Keratinocyte (primary cell): ENCODE measurements around the gene PNLIP. TPM values are rescaled to one million over a fixed set of nuclear protein-coding genes. Genes with fewer than 3 reads are reported as not detected.

Experiments used
- DNase-seq: peaks from one replicate; pipeline ENCODE4 v3.0.0-alpha.2; 2011; ENCODE audit warnings: low read depth, missing footprints, low spot score
- FAIRE-seq: peaks from 2 replicates; lab custom pipeline; 2011; peaks lifted over from hg19 to GRCh38; lab: Jason Lieb, UNC
- H2AFZ ChIP-seq: 2 replicates; pipeline ENCODE4 v1.6.0; 2012; ENCODE audit warnings: low read length, control low read depth, inconsistent platforms; ENCODE audit not compliant: control insufficient read depth
- H3K27ac ChIP-seq: 2 replicates; pipeline ENCODE4 v1.5.1; 2011; ENCODE audit warnings: low read length; ENCODE audit not compliant: control insufficient read depth, insufficient read depth
- H3K27me3 ChIP-seq: 3 replicates; pipeline ENCODE4 v1.6.0; 2011; ENCODE audit warnings: low read length; ENCODE audit not compliant: control insufficient read depth, insufficient read depth; ENCODE audit errors: extremely low read depth
- H3K36me3 ChIP-seq, 2 experiments: 2 replicates in 1 of 2; 3 replicates in 1 of 2; pipeline ENCODE4 v1.5.1; 2011; ENCODE audit warnings: low read length in 2 of 2, mild to moderate bottlenecking in 1 of 2; ENCODE audit not compliant: control insufficient read depth in 2 of 2, insufficient read depth in 2 of 2; ENCODE audit errors: extremely low read depth in 1 of 2
- H3K4me1 ChIP-seq: 3 replicates; pipeline ENCODE4 v1.5.1; 2011; ENCODE audit warnings: low read length; ENCODE audit not compliant: control insufficient read depth, insufficient read depth; ENCODE audit errors: extremely low read depth
- H3K4me2 ChIP-seq: 3 replicates; pipeline ENCODE4 v1.6.0; 2011; ENCODE audit warnings: low read depth, low read length; ENCODE audit not compliant: control insufficient read depth, insufficient read depth; ENCODE audit errors: extremely low read depth
- H3K4me3 ChIP-seq, 3 experiments: fragments of 200-600 bp in 1 of 3; sonication (generic) in 1 of 3; 2 replicates in 2 of 3; 3 replicates in 1 of 3; pipeline ENCODE4 v1.5.1; 2011 to 2016; ENCODE audit warnings: low read length in 3 of 3, mild to moderate bottlenecking in 3 of 3, control low read depth in 2 of 3, inconsistent platforms in 1 of 3, low read depth in 1 of 3, mixed read lengths in 1 of 3, mixed run types in 1 of 3, moderate library complexity in 1 of 3; ENCODE audit not compliant: control insufficient read depth in 2 of 3, insufficient read depth in 2 of 3; ENCODE audit errors: extremely low read depth in 1 of 3
- H3K79me2 ChIP-seq: 2 replicates; pipeline ENCODE4 v1.6.0; 2012; ENCODE audit warnings: low read length; ENCODE audit not compliant: control insufficient read depth, insufficient read depth
- H3K9ac ChIP-seq: 3 replicates; pipeline ENCODE4 v1.6.0; 2011; ENCODE audit warnings: low read length; ENCODE audit not compliant: control insufficient read depth, insufficient read depth; ENCODE audit errors: extremely low read depth
- H3K9me1 ChIP-seq: 3 replicates; pipeline ENCODE4 v1.6.0; 2011; ENCODE audit warnings: low read length; ENCODE audit not compliant: control insufficient read depth, insufficient read depth; ENCODE audit errors: extremely low read depth
- H3K9me3 ChIP-seq: 2 replicates; pipeline ENCODE4 v1.5.1; 2012; ENCODE audit warnings: low read depth, low read length; ENCODE audit not compliant: control insufficient read depth
- H4K20me1 ChIP-seq: 3 replicates; pipeline ENCODE4 v1.6.0; 2011; ENCODE audit warnings: low read length; ENCODE audit not compliant: control insufficient read depth, insufficient read depth; ENCODE audit errors: extremely low read depth
- CTCF ChIP-seq, 3 experiments: IDR thresholded peaks in 1 of 3; conservative IDR thresholded peaks in 1 of 3; optimal IDR thresholded peaks in 1 of 3; 2 replicates in 2 of 3; 3 replicates in 1 of 3; pipeline versions ENCODE3 to v1.5.1; 2011; ENCODE audit warnings: low read length in 3 of 3, mild to moderate bottlenecking in 3 of 3, moderate library complexity in 2 of 3, control low read depth in 1 of 3, inconsistent platforms in 1 of 3; ENCODE audit not compliant: insufficient read depth in 2 of 3; ENCODE audit errors: extremely low read depth in 1 of 3
- EZH2 ChIP-seq: IDR thresholded peaks from one replicate; pipeline ENCODE4 v1.6.1; 2012; ENCODE audit warnings: inconsistent platforms, mild to moderate bottlenecking, low read length, moderate library complexity
- dilution Hi-C: fragments of 300-500 bp; cut with MboI; formaldehyde crosslinking; loops from one replicate; pipeline ENCODE4 v1.7.0; 2020; ENCODE audit warnings: low sequenced_read_pairs; ENCODE audit not compliant: extremely low pct_ligation_motif_present
- polyA plus RNA-seq, 5 experiments: library from polyadenylated mRNA; depleted of rRNA in 3 of 5; stranded (reverse) in 3 of 5; stranded (forward) in 1 of 5; unstranded in 1 of 5; fragments of >200 nt; gene quantifications; 1 replicate in 1 of 5; 2 replicates in 3 of 5; 3 replicates in 1 of 5; pipeline versions ENCODE4 v1.2.1 to v1.2.3, GENCODE V29; 2011 to 2012; ENCODE audit warnings: missing spikeins in 2 of 5, low read depth in 1 of 5, low replicate concordance in 1 of 5

The PNLIP gene
- polyA plus RNA-seq, 1 donor (not counting 4 experiments of a cell fraction or from before 2014, with no cell fraction given) = not detected

GRCh38 chr10:116602648-116603400 is 57.1 kb downstream of the PNLIP start:
- H3K27ac ChIP-seq = no peak overlapping the region
- H3K79me2 ChIP-seq = no peaks in the 10 kb centered on the region
- H3K27me3 ChIP-seq = peaks cover 3% of the 10 kb centered on the region
- no peaks in the 10 kb centered on the region for H3K9me1 ChIP-seq
- H3K9ac ChIP-seq = no peak overlapping the region
- H4K20me1 ChIP-seq = no peaks in the 10 kb centered on the region
- FAIRE-seq = no peak
- H3K4me2 ChIP-seq = no peak overlapping the region
- no peaks in the 10 kb centered on the region for H3K9me3 ChIP-seq
- dilution Hi-C loops = no loop called here
- no peak overlapping the region for H2AFZ ChIP-seq
- TF ChIP-seq EZH2 (no peak), CTCF (optimal IDR thresholded peaks at IDR 0.05 in 1 of 3, IDR thresholded peaks at IDR 0.05 in 1 of 3, conservative IDR thresholded peaks at IDR 0.05 in 1 of 3; ENCODE audit: extremely low read depth in 1 of 3, insufficient read depth in 2 of 3, low read length in 3 of 3) (no peak)
- H3K36me3 ChIP-seq = no peaks in the 10 kb centered on the region
- H3K4me1 ChIP-seq = no peaks in the 10 kb centered on the region
- no peak for DNase-seq
- H3K4me3 ChIP-seq = no peak overlapping the region

GRCh38 chr10:116606061-116606483 is 60.3 kb downstream of the PNLIP start:
- Histone ChIP-seq H3K9me1 (no peaks in the 10 kb centered on the region), H3K4me2 (no peak overlapping the region), H3K4me3 (no peak overlapping the region), H3K9me3 (no peaks in the 10 kb centered on the region), H4K20me1 (no peaks in the 10 kb centered on the region), H3K36me3 (no peaks in the 10 kb centered on the region), H3K4me1 (no peaks in the 10 kb centered on the region), H3K79me2 (no peaks in the 10 kb centered on the region), H3K27me3 (peaks cover 6% of the 10 kb centered on the region), H3K27ac (no peak overlapping the region), H2AFZ (no peak overlapping the region), H3K9ac (no peak overlapping the region)
- FAIRE-seq (no peak), DNase-seq (no peak)
- TF ChIP-seq EZH2 (no peak), CTCF (optimal IDR thresholded peaks at IDR 0.05 in 1 of 3, IDR thresholded peaks at IDR 0.05 in 1 of 3, conservative IDR thresholded peaks at IDR 0.05 in 1 of 3; ENCODE audit: extremely low read depth in 1 of 3, insufficient read depth in 2 of 3, low read length in 3 of 3) (no peak)
- dilution Hi-C loops = no loop called here
